Measurements from ENCODE around the gene SMIM20. TPM values are rescaled to one million over a fixed set of nuclear protein-coding genes. Genes with fewer than 3 reads are reported as not detected.
A peak's percentile ranks its signal among the peaks of the same experiment; 100 is the strongest.

Gene SMIM20
- total and polyA plus RNA-seq, 9 of the 15 experiments (the other 6 are each of a cell fraction or from before 2014, with no cell fraction given): 25.1 to 51.0 (median 38.9) TPM

DNA sequence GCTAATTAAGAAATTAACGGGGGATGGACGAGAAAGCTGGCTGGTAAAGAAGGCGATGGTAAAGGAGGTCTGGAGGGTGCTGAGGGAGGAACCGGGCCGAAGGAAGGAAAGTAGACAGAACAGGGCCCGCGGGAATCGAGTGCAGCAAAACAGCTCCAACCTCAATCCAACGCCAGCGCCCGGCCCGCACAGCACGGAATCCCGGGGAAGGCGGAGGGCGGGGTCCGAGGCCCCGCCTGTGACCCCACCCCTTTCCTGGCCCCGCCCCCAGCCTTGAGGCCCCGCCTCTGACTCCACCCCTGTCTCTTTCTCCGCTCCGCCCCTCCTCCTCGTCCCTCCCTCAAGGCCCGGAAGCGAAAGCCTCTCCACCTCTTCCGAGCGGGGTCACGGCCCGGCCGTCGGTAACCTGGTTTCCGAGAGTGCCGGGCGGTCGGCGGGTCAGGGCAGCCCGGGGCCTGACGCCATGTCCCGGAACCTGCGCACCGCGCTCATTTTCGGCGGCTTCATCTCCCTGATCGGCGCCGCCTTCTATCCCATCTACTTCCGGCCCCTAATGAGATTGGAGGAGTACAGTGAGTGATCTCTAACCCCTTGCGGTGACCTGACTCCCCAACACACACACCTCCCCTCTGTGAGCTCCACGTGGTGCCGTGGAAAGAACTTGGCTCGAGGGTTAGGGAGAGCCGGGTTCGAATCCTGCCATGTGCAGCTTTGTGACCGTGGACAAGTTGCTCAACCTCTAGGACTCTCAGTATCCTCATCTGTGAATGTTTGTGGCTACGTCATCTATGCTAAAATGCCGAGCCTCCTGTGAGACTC is at the start of gene SMIM20 (continued):
- no peak for TF ChIP-seq CBX5 (IDR thresholded peaks at IDR 0.05; ENCODE audit: borderline replicate concordance, low read depth)
- TF ChIP-seq, protein P1, sequence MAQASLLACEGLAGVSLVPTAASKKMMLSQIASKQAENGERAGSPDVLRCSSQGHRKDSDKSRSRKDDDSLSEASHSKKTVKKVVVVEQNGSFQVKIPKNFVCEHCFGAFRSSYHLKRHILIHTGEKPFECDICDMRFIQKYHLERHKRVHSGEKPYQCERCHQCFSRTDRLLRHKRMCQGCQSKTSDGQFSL (CRISPR knock-in tag; IDR thresholded peaks at IDR 0.05): no peak
- TF ChIP-seq, protein P1 (tag; IDR thresholded peaks at IDR 0.05): no peak
- TF ChIP-seq RFX5 (IDR thresholded peaks at IDR 0.05; ENCODE audit: low read depth, low read length): no peak
- TF ChIP-seq BRCA1 (IDR thresholded peaks at IDR 0.05): no peak
- no peak for TF ChIP-seq BRCA1 (CRISPR knock-in tag; IDR thresholded peaks at IDR 0.05)
- no peak for TF ChIP-seq KLF10 (CRISPR knock-in tag; IDR thresholded peaks at IDR 0.05)
- TF ChIP-seq, protein P2, sequence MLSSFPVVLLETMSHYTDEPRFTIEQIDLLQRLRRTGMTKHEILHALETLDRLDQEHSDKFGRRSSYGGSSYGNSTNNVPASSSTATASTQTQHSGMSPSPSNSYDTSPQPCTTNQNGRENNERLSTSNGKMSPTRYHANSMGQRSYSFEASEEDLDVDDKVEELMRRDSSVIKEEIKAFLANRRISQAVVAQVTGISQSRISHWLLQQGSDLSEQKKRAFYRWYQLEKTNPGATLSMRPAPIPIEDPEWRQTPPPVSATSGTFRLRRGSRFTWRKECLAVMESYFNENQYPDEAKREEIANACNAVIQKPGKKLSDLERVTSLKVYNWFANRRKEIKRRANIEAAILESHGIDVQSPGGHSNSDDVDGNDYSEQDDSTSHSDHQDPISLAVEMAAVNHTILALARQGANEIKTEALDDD (IDR thresholded peaks at IDR 0.05): no peak
- TF ChIP-seq CTBP1 (IDR thresholded peaks at IDR 0.05; ENCODE audit: borderline replicate concordance): peak; percentile 79
- no peak for TF ChIP-seq TEAD4 (IDR thresholded peaks at IDR 0.05; ENCODE audit: low read length)
- TF ChIP-seq TEAD4 (CRISPR knock-in tag; IDR thresholded peaks at IDR 0.05; ENCODE audit: borderline replicate concordance): no peak
- TF ChIP-seq, protein P3, sequence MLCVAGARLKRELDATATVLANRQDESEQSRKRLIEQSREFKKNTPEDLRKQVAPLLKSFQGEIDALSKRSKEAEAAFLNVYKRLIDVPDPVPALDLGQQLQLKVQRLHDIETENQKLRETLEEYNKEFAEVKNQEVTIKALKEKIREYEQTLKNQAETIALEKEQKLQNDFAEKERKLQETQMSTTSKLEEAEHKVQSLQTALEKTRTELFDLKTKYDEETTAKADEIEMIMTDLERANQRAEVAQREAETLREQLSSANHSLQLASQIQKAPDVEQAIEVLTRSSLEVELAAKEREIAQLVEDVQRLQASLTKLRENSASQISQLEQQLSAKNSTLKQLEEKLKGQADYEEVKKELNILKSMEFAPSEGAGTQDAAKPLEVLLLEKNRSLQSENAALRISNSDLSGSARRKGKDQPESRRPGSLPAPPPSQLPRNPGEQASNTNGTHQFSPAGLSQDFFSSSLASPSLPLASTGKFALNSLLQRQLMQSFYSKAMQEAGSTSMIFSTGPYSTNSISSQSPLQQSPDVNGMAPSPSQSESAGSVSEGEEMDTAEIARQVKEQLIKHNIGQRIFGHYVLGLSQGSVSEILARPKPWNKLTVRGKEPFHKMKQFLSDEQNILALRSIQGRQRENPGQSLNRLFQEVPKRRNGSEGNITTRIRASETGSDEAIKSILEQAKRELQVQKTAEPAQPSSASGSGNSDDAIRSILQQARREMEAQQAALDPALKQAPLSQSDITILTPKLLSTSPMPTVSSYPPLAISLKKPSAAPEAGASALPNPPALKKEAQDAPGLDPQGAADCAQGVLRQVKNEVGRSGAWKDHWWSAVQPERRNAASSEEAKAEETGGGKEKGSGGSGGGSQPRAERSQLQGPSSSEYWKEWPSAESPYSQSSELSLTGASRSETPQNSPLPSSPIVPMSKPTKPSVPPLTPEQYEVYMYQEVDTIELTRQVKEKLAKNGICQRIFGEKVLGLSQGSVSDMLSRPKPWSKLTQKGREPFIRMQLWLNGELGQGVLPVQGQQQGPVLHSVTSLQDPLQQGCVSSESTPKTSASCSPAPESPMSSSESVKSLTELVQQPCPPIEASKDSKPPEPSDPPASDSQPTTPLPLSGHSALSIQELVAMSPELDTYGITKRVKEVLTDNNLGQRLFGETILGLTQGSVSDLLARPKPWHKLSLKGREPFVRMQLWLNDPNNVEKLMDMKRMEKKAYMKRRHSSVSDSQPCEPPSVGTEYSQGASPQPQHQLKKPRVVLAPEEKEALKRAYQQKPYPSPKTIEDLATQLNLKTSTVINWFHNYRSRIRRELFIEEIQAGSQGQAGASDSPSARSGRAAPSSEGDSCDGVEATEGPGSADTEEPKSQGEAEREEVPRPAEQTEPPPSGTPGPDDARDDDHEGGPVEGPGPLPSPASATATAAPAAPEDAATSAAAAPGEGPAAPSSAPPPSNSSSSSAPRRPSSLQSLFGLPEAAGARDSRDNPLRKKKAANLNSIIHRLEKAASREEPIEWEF (CRISPR knock-in tag; IDR thresholded peaks at IDR 0.05): no peak
- no peak for TF ChIP-seq IRF2 (CRISPR knock-in tag; IDR thresholded peaks at IDR 0.05)
- TF ChIP-seq SLC30A9 (CRISPR knock-in tag; IDR thresholded peaks at IDR 0.05): no peak
- TF ChIP-seq, protein P4, sequence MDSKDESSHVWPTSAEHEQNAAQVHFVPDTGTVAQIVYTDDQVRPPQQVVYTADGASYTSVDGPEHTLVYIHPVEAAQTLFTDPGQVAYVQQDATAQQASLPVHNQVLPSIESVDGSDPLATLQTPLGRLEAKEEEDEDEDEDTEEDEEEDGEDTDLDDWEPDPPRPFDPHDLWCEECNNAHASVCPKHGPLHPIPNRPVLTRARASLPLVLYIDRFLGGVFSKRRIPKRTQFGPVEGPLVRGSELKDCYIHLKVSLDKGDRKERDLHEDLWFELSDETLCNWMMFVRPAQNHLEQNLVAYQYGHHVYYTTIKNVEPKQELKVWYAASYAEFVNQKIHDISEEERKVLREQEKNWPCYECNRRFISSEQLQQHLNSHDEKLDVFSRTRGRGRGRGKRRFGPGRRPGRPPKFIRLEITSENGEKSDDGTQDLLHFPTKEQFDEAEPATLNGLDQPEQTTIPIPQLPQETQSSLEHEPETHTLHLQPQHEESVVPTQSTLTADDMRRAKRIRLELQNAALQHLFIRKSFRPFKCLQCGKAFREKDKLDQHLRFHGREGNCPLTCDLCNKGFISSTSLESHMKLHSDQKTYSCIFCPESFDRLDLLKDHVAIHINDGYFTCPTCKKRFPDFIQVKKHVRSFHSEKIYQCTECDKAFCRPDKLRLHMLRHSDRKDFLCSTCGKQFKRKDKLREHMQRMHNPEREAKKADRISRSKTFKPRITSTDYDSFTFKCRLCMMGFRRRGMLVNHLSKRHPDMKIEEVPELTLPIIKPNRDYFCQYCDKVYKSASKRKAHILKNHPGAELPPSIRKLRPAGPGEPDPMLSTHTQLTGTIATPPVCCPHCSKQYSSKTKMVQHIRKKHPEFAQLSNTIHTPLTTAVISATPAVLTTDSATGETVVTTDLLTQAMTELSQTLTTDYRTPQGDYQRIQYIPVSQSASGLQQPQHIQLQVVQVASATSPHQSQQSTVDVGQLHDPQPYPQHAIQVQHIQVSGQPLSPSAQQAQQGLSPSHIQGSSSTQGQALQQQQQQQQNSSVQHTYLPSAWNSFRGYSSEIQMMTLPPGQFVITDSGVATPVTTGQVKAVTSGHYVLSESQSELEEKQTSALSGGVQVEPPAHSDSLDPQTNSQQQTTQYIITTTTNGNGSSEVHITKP (IDR thresholded peaks at IDR 0.05; ENCODE audit: partially characterized antibody): no peak
- TF ChIP-seq XRCC5 (IDR thresholded peaks at IDR 0.05; ENCODE audit: low read depth, low read length): no peak
- TF ChIP-seq NFIX (CRISPR knock-in tag; IDR thresholded peaks at IDR 0.05; ENCODE audit: low read depth): no peak
- TF ChIP-seq PHF8 (IDR thresholded peaks at IDR 0.05; ENCODE audit: borderline replicate concordance, low read length): peak; percentile 88
